Activated T-cell treated with anti-CD3 and anti-CD28 coated beads for 48 hours (primary cell): ENCODE results near the gene VIPR2.
"Not testable (repeated sequence)": the region's sequence is repeated elsewhere in the genome, so short reads cannot be mapped to it uniquely, and the experiment has no call there.

Experiments
- DNase-seq: peaks from one replicate; pipeline ENCODE4 v3.0.0-alpha.2; 2020; ENCODE audit warnings: low read depth

VIPR2 gene

GRCh38 chr7:159091480-159092475 is 52.9 kb downstream of the VIPR2 start:
- no peak for DNase-seq

DNA sequence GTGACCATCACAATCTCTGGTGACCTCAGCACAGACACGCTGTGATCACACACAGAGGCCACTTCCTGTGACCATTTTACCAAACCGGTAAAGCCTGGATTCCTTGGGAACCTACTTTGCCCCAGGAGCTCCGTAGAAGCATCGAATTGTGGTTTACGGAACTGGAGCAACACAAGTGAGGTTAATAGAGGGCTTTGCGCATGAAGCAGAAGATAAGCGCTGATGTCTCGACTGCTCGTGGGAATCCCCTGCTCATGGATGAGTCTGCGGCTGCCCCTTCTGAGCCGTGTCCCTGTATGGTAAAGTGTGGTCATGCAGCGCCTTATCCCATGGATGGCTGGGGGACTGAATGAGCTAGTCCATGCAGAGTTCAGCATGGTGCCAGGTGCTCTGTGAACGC is 53.6 kb downstream of the VIPR2 start:
- no peak for DNase-seq

GRCh38 chr7:159088016-159088865 is 56.4 kb downstream of the VIPR2 start:
- no peak for DNase-seq

- no peak for DNase-seq
Observed at GRCh38 chr7:159086301-159086925, 58.3 kb downstream of the VIPR2 start.

- no peak for DNase-seq
Observed at GRCh38 chr7:159084069-159084801, 60.4 kb downstream of the VIPR2 start.

DNA sequence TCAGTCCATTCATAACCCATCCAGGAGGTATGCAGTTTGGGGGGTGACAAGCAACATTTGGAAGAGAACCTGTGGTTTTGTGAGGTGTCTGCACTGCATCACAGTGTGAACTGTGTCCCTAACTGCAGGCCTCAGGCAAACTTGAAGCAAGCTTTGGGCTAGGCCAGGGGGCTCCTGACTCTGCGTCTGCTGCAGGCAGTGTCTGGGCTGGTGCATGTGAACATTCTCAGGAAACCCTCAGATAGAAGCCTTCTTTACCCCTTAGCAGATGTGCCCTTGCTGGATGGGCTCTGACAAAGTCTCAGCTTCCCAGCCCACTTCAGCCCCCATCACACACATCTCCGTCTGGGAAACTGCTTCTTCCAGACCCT is 61.0 kb downstream of the VIPR2 start:
- DNase-seq, result no peak

DNA sequence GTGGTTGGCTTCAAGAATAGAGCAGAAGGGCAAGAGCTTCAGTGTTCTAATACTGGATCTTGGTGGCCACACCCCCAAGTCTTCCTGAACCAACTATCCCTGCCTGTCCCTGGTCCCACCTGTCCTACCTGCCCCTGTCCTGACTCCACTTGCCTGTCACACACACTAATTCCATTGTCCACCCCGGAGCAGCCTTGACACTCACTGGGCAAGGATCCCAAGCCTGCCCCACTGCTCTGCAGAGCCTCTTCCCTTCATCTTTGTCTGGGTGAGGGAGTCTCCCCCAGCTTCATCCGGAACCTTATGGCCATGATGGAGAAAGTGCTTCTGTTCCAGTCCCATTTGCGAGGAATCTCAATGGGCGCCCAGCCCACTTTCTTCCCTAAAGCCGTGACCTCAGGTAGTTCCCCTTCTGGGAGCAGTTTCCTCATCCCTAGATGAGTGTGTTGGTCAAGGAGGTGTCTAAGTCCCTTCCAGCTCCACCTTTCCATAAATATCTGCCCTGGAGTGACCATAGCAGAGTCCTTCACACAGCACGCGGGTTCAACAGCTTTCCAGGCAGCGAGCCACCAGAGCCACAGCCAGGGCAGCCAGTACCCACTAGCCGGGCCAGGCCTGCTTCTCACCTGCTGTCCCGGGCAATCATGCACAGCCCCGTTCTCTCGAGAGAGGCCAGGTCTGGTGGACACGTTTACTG is 61.5 kb downstream of the VIPR2 start:
- DNase-seq, result no peak

DNA sequence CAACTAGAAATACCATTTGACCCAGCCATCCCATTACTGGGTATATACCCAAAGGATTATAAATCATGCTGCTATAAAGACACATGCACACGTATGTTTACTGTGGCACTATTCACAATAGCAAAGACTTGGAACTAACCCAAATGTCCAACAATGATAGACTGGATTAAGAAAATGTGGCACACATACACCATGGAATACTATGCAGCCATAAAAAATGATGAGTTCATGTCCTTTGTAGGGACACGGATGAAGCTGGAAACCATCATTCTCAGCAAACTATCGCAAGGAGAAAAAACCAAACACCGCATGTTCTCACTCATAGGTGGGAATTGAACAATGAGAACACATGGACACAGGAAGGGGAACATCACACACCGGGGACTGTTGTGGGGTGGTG is 62.6 kb downstream of the VIPR2 start:
- DNase-seq, result not testable (repeated sequence)

DNA sequence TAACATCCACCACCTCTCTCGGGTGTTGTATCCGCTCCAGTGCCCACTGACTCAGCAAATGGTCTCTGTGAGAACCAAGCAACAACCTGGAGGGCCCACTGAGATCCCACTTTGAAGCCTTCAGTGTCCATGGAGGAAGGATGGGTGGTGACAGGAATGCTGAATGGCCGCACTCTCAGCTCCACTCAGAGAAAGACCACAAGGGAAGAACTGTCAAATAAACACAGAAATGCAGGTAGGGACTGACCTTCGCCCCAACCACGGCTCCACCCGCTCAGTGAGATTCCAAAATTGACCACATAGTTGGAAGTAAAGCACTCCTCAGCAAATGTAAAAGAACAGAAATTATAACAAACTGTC is 65.8 kb downstream of the VIPR2 start:
- no peak for DNase-seq

DNA sequence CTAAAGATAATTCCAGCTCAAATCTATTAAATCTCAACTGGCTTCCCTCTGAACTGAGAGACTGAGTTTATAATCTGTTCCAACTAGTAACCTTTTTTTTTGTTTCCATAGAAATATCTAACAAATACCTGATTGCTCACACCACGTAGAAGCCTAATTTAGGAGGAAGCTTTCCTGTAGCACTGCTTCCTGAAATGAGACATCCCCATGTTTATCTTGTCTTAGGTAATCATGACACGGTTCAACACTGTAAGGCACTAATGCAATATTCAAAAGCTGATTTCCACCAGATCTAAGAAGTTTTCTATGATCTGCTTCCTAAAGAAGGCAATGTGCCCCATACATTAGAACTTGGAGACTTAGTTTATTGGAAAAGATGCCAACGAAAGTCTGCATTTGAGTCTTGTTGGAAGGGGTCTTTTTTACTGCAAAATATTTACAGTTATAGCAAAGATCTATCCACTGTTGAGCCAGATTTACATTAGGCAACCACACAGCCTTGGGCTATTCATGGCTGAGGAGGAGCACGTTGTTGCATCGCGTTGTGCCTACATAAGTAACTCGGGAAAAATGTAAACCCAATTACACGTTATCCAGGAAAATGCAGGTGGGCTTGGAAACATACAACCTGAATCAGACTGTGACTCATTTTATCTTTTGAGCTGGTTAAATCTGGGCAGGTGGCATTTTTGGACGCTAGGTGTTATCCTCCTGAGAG is 66.3 kb downstream of the VIPR2 start:
- no peak for DNase-seq

DNA sequence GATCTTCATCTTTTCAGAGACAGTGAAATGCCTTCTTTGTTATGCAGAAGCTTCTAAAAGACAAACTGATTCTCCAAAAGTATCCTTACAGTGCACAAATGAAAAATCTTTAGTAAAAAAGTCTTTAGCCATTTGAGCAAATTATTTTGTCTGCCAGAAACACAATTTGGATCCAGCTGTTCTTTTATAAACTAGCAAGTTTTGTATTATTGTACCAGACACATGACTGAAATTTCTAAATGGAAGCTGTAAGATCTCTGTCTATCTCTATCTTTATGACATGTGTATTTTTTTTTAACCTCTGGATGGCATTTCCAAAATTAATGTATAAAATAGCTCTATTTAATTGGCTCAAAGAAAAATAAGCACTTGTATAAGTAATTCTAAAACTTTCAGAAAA is 68.3 kb downstream of the VIPR2 start:
- DNase-seq, result no peak

- DNase-seq, result no peak
Observed at GRCh38 chr7:159075563-159076238, 69.0 kb downstream of the VIPR2 start.

DNA sequence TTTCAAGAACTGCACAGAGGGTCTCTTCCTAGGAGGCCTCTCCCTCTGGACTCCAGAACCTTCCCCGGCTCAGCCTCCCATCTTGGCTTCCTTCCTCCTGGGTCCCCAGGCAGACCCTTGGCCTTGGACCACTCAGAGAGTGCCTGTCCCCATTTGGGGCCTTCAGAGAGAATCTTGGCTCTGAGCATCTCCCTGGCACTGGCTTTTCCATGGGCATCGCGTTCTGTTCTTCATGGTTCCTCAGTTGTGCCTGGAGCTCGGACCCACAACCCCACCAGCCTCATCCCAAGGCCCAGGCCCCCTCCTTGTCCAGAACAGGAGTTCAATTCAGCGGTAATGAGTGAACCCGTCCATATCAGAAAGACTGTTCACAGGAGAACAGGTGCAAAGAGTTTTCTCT is 73.4 kb downstream of the VIPR2 start:
- no peak for DNase-seq

- no peak for DNase-seq
Observed at GRCh38 chr7:159070431-159071148, 74.1 kb downstream of the VIPR2 start.

- DNase-seq, result no peak
Observed at GRCh38 chr7:159068893-159069448, 75.7 kb downstream of the VIPR2 start.

DNA sequence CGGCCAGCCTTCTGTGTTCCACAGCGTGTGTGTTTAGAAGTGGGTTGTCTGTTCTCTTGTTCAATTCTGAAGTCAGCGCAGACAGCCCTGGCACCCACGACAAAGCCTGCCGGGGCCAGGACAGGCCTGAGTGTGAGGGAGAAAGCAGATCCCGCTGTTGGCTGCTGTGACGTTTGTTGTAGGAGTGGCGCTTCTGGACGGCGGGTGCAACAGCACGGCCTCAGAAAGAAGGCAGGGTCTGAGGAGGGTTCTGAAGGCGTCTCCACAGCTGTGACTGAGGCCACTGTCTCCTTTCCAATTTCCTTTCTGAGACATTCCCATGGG is 76.2 kb downstream of the VIPR2 start:
- no peak for DNase-seq

DNA sequence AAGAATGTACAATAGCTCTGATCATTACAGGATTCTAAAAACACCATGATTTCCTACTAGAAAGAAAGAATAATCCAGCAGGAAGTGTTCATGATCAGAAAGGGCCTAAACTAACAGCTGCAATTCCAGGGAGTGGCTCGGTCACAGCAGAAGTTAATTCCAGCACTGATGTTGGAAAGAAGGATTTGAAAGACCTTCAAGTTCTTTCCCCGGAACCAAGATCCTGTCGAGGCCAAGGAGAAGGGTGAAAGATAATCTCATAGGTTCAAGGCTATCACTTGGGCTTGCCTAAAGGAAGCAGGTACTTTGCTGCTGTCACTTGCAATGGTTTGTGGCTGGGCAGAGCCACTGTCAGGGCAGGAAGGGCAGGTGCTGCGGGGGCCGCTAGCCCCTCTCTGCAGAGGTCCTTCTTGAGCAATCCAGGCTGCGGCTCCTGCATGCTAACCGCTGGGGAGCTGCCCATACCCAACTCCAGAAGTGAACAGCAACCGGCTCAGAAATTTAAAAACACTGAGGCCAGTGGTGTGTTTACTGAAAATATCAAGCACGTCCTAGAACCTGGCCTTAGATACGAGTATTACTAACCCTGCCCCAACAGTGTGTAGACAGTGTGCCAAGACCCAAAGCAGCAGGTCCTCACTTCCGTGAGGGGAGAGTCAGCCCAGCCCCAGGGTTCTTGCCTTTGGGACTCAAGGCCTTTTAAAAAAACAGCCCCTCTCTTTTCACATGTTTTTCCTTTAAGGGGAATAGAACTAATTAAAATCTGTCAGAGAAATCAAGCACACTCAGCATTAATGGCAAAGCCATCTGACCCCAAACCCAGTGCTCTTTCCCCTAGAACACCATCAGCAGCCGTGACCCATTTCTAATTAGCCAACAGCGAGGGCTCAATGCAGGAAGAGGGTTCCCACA is 76.8 kb downstream of the VIPR2 start:
- no peak for DNase-seq
